NCI-H146 treated with DMSO at 0.1 percent for 48 hours (cell line): ENCODE measurements around the gene ZSCAN5A.
"Not testable (repeated sequence)": the region's sequence is repeated elsewhere in the genome, so short reads cannot be mapped to it uniquely, and the experiment has no call there.

Experiments used
- DNase-seq: peaks from one replicate; lab custom pipeline; 2025; ENCODE audit not compliant: unreplicated experiment; lab: John Stamatoyannopoulos, UW

Gene ZSCAN5A, protein sequence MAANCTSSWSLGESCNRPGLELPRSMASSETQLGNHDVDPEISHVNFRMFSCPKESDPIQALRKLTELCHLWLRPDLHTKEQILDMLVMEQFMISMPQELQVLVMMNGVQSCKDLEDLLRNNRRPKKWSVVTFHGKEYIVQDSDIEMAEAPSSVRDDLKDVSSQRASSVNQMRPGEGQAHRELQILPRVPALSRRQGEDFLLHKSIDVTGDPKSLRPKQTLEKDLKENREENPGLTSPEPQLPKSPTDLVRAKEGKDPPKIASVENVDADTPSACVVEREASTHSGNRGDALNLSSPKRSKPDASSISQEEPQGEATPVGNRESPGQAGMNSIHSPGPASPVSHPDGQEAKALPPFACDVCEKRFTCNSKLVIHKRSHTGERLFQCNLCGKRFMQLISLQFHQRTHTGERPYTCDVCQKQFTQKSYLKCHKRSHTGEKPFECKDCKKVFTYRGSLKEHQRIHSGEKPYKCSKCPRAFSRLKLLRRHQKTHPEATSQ

GRCh38 chr19:56314381-56315076 lies at the start of gene ZSCAN5A:
ZSCAN5A (minus strand) TSS chr19:56314839; CDS start chr19:56225046, 89,793 bp downstream.
- DNase-seq = peak; percentile 99

GRCh38 chr19:56360841-56361240 lies 46.2 kb upstream of the ZSCAN5A start:
- no peak for DNase-seq

DNA sequence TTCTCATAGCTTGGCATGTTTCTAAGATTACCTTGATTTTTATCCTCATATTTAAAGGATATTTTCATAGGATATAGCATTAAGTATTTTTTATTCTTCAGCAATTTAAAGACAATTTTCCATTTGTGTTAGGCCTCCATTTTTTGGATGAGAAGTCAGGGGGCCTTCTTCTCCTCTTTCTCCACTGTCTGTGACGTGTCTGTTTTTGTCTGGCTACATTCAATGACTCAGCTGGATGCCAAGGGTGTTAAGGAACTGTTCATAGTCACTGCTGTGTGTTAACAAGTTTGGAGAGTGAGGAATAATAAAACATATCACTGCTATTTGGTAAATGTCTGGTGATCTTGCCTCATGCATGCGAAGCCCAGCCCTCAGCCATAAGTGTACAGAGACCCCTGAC lies 42.3 kb upstream of the ZSCAN5A start:
- DNase-seq = no peak

DNA sequence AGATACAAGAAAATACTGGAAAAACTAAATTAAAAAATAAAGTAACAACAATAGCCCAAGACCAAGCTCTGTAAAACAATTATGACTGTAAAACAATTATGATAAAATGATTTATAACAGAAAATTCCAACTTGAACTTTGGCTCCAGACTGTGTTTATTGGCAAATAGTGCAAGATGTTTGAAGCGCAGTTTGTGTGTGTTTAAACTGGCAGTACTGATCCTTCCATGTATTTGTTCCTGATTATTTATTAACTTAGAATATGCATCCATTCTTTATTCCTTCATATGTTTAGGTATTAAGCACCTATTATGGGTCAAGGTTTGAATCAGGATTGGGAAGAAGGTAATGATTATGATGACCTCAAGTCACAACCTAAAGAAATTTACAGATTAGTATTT lies 40.9 kb upstream of the ZSCAN5A start:
- DNase-seq = no peak

- no peak for DNase-seq
Observed at GRCh38 chr19:56351208-56351607, 36.6 kb upstream of the ZSCAN5A start.

GRCh38 chr19:56350416-56351045 lies 35.9 kb upstream of the ZSCAN5A start:
- peak; percentile 24 for DNase-seq

- peak; percentile 0 for DNase-seq
Observed at GRCh38 chr19:56348289-56348877, 33.7 kb upstream of the ZSCAN5A start.

DNA sequence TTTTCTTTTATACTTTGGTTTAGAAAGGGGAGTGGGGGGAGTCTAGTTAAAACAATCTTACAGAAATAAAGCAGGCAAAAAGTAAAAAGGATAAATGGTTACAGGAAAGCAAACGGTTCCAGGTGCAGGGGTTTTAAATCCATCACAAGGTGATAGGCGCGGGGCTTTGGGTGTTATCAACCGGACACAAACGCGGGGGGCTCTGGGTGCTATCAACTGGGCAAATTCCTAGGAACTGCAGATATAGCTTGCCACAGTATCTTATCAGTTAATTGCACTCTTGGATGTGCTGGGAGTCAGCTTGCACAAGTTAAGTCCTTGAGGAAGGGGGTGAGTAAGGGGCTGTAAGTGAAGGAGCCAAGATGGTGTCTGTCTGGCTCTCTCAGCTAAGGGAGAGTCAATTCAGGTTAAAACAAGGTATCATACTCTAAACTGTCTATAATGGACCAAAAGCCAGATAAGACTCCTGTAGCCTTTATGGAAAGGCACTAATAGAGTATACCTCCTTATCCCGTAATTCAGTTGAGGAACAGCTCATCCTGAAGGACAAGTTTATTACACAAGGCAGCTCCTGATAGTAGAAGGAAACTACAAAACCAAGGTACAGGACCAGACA lies 32.6 kb upstream of the ZSCAN5A start:
- DNase-seq = no peak

- no peak for DNase-seq
Observed at GRCh38 chr19:56341948-56342347, 27.3 kb upstream of the ZSCAN5A start.

- not testable (repeated sequence) for DNase-seq
Observed at GRCh38 chr19:56339031-56339430, 24.4 kb upstream of the ZSCAN5A start.

DNA sequence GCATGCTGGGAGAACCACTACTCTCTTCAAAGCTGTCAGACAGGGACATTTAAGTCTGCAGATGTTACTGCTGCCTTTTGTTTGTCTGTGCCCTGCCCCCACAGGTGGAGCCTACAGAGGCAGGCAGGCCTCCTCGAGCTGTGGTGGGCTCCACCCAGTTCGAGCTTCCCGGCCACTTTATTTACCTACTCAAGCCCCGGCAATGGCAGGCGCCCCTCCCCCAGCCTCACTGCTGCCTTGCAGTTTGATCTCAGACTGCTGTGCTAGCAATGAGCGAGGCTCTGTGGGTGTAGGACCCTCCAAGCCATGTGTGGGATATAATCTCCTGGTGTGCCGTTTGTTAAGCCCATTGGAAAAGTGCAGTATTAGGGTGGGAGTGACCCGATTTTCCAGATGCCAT lies 22.4 kb upstream of the ZSCAN5A start:
- DNase-seq = not testable (repeated sequence)

GRCh38 chr19:56335371-56335770 lies 20.7 kb upstream of the ZSCAN5A start:
- DNase-seq = not testable (repeated sequence)

DNA sequence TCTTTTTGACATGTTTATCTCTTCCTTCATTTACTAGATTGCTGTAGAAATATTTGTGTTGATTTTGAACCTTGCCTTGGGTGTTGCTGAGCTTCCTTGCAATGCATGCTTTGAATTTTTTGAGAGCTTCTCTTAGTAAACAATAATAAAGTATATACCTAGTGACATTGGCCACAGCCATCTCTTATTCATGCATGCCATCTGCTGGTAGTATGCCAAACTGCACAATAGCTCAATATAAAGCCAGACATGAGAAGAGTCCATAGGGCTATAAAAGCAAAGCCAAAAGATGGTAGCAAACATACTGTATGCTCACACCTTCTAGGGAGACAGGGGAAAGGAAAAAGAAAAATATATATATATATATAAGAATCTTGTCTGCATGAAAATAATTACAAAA lies 18.9 kb upstream of the ZSCAN5A start:
- peak; percentile 30 for DNase-seq

- DNase-seq = no peak
Observed at GRCh38 chr19:56332695-56333094, 18.1 kb upstream of the ZSCAN5A start.

DNA sequence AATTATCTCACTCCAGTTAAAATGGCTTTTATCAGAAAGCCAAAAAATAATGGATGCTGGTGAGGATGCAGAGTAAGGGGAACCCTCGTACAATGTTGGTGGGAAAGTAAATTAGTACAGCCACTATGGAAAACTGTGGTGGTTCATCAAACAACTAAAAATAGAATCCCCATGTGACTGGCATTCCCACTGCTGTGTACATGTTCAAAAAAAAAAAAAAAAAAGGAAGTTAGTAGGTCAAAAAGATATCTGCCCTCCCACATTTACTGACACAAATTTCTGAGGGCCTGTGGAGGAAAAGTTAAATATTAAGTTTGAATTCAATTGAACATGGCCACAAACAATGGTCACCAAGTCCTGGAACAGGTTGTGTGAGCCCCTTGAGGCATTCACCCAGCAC lies 9.8 kb upstream of the ZSCAN5A start:
- DNase-seq = no peak

DNA sequence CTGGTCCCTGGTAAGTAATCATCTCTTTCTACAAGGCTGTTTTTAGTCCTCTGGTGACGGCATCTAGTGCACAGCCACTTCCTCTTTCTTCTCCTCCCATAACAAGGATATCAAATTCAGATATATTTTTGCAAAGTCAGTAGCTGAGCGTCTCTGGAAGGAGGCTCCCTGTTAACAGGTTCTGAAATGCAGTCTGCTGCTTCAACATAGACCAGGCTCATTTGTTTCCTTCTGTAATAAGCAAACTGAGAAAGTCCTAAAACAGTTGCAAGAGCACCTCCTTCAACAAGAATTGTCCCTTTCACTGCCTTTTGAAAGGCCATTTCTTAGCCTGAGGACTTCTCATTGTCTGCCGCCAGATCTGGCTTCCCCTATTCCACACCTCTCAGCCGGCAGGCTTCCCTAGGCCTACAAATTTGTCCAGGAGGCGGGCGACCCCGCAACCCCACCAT lies 7.4 kb upstream of the ZSCAN5A start:
- DNase-seq = no peak

DNA sequence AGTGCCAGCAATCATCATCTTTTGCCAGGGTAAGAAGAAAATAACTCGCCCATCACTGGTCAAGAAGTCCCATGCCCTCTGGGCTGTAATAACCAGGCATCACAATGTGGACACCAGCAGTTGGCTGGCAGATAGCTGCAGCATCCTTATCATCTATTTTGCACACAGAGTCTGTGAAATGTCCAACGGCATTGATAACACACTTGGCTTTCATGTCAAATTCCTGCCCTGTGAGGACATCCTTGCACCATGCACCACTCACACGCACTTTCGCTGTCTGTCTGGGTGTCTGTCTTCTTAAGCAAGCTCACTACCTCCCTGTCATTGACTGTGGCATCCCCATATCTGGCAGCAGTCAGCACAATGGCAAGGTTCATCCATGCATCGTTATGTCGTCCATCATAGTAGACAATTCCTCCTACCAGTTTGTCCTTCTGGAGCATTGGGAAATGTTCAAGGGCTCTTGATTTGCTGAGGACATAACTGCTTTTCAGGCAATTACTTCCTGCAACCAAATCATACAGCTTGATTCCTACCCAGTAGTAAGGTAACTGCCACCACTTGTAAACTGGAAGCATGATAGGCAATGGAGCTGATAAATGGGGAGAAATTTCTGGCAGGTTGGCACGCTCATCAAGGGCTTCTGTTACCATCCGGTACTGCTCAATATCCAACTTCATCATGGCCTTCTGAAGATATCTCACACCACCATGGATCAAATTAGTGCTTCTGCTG lies 6.8 kb upstream of the ZSCAN5A start:
- no peak for DNase-seq

GRCh38 chr19:56319991-56320390 lies 5.4 kb upstream of the ZSCAN5A start:
- no peak for DNase-seq

- no peak for DNase-seq
Observed at GRCh38 chr19:56317749-56318148, 3.1 kb upstream of the ZSCAN5A start.

- DNase-seq = no peak
Observed at GRCh38 chr19:56316728-56317127, 2.1 kb upstream of the ZSCAN5A start.
